Islet precursor cell (in vitro differentiated cells): ENCODE measurements around the gene PRM3.
A peak's percentile ranks its signal among the peaks of the same experiment; 100 is the strongest.

ENCODE experiments used
- DNase-seq: peaks from one replicate; pipeline ENCODE4 v3.0.0-alpha.2; 2018

The PRM3 gene

GRCh38 chr16:11272921-11273720, at the start of gene PRM3:
PRM3 (minus strand) TSS chr16:11273629; CDS start chr16:11273595, 34 bp downstream.
- no peak for DNase-seq

GRCh38 chr16:11322823-11323222, 49.4 kb upstream of the PRM3 start:
- no peak for DNase-seq

GRCh38 chr16:11321662-11322061, 48.2 kb upstream of the PRM3 start:
- DNase-seq, result no peak

- DNase-seq, result no peak
Observed at GRCh38 chr16:11320170-11320569, 46.7 kb upstream of the PRM3 start.

- DNase-seq, result no peak
Observed at GRCh38 chr16:11319529-11320146, 46.2 kb upstream of the PRM3 start.

- no peak for DNase-seq
Observed at GRCh38 chr16:11318817-11319216, 45.4 kb upstream of the PRM3 start.

GRCh38 chr16:11316331-11317015, 43.0 kb upstream of the PRM3 start:
- peak; percentile 97 for DNase-seq

GRCh38 chr16:11315510-11315909, 42.1 kb upstream of the PRM3 start:
- DNase-seq, result peak; percentile 98

GRCh38 chr16:11314309-11314894, 41.0 kb upstream of the PRM3 start:
- no peak for DNase-seq

GRCh38 chr16:11313493-11314308, 40.3 kb upstream of the PRM3 start:
- DNase-seq, result no peak

GRCh38 chr16:11312718-11313492, 39.5 kb upstream of the PRM3 start:
- DNase-seq, result peak; percentile 86

GRCh38 chr16:11310997-11311561, 37.6 kb upstream of the PRM3 start:
- no peak for DNase-seq

GRCh38 chr16:11310634-11310977, 37.2 kb upstream of the PRM3 start:
- no peak for DNase-seq

- DNase-seq, result no peak
Observed at GRCh38 chr16:11309895-11310633, 36.6 kb upstream of the PRM3 start.

- no peak for DNase-seq
Observed at GRCh38 chr16:11308493-11309283, 35.3 kb upstream of the PRM3 start.

GRCh38 chr16:11307639-11308492, 34.4 kb upstream of the PRM3 start:
- no peak for DNase-seq

- DNase-seq, result no peak
Observed at GRCh38 chr16:11306997-11307638, 33.7 kb upstream of the PRM3 start.

- no peak for DNase-seq
Observed at GRCh38 chr16:11306381-11306780, 33.0 kb upstream of the PRM3 start.
